NCI-H446 treated with DMSO at 0.1 percent for 48 hours (cell line): Measurements from ENCODE around the gene MFNG.

Source experiments
- DNase-seq: peaks from one replicate; lab custom pipeline; 2025; lab: John Stamatoyannopoulos, UW

The MFNG gene

DNA sequence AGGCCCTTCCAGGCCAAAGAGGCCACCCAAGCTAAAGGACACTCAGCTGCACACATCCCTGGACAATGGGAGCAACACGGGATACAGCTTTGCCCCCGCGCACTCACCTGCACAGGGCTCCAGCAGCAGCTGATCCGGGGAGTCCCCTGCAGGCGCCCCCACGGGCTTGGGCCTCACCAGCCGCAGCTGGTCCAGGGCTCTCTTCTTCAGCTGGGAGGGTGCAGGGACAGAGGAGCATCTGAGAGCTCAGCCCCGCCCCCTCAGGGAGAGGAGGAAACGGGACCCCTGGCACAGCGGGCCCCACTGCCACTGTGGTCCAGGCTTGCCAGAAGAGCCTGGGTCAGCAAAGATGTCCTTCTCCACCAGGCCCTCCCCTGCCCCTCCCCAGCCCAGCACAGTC is 7.8 kb upstream of the MFNG start:
- DNase-seq: no peak

DNA sequence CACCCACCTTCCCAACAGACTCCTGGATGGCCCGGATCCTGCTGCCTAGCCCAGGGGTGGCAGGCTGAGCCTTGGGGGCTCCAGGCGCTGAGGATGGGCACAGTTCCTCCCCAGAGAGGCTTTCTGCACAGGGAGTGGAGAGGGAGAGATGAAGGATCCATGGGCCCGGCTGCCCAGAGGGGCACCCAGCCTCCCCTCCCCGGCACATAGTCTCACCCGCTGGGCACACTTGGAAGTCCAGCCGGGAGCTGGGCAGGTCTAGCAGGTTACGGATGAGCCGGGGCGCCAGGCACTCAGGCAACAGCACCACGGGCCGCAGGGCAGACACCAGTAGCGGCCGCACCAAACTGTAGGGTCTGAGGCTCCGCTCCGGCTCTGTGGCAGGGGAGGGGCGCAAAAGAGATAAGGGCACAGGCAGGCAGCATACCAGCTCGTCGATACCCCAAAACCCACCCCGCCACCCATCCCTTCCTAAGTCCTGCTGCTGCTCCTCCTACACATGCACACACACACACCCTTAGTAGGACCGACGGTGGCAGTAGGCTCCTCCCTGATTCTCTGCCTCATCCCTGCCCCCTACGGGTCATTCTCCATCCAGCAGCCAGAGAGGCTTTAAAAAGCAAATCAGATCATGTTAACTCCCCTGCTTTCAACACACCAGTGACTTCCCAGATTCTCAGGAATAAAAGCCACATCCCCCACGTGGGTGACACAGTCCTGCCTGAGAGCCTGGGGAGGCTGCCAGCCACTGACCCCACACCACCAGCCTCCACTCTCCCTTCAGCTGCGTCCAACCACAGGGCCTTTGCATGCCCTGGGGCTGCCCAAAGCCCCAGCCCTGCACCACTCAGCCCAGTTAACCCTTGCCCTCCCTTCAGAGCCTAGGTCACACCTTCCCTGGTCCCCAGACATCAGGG is 6.5 kb upstream of the MFNG start:
- DNase-seq: no peak

DNA sequence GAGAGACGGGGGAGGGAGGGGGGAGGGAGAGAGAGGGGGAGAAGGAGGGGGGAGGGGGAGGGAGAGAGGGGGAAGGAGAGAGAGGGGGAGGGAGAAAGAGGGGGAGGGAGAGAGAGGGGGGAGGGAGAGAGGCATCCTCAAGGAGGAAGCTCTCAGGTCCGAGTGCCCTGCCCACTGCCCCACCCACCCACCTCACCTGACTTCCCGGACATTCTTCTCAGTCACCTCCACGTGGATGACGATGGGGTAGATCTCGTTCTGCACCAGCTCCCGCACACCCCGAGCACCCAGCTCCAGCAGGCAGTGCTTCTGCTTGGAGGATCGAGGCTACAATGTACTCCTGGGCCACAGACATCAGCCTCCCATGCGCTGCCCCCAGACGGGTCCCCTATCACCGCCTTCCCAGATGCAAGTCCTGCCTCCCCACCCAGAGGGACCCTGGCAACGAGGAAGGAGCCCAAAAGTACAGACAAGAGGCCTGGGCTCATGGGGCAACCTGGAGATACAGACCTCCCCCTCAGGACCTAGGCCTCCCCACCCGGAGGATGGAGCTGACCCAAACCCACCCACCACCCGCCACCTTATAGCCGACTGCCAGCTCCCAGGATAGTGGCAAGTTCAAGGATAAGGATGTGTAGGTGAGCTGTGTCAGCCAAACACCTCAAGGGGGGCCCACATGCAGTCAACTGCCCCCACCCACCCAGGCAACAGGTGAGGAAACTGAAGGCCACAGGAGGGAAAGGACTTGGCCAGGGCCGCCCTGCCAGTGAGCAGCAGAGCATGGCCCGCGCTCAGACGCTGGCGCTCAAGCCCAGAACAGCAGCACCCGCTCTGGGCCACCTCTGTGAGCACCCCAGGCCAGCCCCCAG is 5.6 kb upstream of the MFNG start:
- DNase-seq: no peak

DNA sequence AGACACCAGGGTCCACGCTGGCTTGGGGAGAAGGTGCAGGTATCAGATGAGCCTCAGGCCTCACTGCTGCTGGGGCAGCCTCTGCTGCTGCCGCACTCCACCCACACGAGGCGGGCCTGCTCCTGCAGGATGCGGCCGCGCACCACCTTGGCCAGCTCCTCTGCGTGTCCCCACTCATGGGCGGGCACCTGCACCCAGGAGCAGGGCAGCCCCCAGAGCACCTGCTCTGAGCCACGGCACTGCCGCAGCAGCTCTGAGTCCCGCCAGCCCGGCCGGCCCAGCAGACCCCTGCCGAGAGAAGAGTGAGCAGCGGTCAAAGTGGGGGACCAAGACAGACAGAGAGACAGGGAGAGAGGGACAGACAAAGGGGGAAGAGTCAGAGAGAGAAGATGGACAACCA is 4.9 kb upstream of the MFNG start:
- no peak for DNase-seq

DNA sequence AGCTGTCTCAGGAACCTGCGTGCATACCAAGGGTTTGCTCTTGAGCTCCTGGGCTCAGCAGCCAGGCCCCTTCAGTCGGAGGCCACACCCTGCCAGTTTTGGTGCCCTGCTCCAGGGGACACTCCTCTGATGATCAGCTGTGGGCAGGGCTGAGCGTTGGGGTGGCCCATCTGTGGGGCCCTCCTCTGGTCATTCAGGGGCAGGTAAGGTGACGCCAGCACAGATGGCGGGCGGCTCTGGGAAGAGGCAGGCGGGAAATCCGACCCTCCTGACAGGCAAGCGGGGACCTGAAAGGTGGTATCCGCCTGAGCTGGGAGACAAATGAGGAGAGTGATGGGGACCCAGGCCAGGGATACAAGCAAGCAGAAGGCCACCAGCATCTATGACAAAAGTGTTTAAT is 3.8 kb upstream of the MFNG start:
- no peak for DNase-seq

DNA sequence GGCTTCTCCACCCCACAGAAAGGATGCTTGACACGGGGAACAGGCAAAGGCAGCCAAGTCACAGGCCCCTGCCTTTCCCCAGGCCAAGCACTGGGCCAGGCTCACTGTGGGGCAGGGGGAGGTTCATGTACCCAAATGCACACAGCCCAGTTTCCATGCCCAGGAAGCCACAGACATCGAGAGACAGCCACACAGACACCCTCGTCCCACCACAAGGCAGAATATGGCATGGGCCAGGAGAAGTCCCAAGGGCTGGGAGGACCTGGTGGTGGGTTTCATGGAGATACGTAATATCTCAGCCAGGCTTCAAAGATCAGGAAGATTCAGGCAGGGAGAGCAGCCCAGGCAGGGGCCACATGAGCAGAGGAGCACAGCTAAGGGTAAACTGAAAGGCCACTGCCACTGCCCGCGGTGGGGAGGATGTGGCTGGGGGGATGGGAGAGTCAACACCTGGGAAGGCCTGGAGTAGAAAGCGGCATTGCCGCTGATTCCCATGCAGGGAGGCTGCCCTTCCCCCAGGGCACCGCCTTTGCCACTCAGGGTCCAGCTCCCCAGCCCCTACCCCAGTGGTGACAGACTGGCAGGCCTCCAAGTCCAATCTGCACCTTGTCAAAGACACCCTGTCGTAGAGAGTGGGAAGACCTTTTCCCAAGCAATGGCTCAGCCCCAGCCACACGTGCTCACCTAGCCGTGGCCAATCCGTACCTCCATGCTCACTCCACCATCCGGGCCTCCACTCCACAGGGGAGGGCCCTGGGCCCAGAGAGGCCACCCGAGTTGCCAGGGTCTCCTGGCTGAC is 2.4 kb upstream of the MFNG start:
- no peak for DNase-seq

DNA sequence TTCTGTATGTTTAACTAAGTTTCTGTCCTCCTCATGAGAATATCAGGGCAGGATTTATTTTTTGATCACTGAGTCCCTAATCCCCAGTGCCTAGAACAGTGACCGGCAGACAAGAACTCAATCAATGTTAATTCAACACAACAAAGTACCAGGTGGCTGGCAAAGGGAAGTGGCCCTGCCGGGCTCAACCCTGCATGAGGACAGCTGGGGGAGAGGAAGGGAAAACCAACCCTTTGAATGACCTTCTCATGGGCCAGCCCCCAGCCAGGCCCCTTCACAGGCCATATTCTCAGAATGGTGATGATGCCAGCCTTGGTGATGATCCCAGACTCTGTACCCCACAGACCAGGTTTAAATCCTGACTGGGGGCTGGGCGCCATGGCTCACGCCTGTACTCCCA is 1.4 kb upstream of the MFNG start:
- no peak for DNase-seq

DNA sequence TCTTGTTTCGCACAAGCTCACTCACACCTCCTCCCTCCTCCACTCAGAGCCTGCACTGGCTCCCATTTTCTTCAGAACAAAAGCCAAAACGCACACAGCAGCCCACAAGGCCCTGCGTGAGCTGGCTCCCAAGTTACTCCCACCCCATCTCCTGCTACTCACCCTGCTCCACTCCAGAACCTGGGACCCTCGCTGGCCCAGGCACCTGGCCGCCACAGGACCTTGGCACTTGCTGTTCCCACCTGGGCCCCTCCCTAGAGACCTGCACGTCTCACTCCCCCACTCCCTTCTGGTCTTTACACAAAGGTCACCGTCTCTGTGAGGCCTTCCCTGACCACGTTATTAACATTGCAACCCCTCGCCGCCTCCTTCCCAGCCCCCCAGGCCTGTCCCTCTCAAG is 945 bp upstream of the MFNG start:
- DNase-seq: no peak

DNA sequence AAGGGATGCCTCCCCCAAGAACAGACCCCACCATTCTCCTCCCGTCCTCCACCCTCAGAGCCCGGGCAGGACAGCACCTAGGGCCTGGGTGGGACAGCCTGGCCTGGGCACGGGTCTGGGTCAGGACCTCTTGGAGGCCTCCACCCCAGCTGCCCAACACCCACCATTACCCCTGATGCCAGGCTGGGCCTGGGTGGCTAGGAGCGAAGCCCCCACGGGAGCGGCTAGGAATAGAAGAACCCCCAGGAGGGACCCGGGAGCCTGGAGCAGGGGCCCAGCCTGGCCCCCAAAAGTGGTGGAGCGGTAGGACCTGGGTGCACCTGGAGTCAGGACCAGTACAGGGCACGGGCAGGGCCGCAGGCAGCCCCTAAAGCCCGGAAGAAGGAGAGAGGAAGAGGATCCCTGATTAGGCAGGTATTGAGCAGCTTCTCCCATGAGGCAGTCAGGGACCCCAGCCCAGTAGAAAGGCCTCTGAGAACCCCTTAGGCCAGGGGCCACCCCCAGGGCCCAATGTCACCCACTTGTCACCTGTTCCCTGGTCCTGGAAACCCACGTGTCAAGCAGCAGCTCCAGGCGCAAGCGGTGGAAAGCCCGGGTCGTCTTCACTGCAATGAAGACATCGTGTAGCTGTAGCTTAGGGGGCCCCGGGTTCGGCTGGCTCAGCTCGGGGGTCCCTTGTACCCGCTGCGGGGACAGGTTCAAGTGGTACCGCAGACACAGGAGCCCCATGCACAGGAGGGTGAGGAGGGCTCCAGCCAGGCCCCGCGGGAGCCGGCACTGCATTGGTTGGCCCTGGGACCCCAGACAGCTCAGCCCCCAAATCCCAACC is 575 bp downstream of the MFNG start:
- no peak for DNase-seq

DNA sequence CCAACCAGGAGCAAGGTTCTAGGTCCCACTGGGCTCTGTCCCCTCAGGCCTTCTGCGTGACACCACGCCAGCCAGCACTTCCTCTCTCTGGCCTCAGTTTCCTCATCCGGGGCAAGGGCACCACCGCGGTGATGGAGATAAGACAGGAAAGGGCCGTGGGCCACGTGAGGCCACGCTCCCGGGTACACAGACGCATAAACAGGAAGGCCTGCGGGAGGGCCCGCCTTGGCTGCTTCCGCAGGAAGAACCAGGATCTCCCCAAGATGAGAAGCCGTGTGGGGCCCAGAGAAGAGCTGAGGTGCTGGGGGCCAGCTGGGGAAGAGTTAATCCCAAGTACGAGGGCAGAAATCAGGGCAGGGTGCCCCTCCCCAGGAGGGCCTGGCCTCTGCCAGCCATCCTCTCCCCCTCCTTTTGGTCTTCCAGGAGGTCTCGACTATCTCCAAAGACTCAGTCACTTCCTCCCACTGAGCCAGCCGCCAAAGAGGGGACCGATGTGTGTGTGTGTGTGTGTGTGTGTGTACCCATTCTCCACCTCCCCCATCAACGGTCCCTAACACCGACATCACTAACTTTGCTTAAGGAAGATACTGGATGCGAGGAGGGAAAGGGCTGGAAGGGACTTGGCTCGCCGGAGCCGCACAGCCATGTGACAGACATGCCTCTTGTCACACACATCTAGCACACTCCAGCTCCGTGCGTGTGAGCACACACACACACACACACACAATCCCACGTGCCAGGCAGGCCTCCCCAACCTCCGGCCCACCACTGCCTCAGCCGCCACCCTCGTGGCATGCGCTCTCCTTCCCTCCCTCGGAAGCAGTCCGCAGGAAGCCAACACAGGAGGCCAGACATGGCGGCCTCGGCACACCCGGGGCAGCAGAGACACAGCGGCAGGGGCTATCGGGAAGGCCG is 1.4 kb downstream of the MFNG start:
- no peak for DNase-seq

DNA sequence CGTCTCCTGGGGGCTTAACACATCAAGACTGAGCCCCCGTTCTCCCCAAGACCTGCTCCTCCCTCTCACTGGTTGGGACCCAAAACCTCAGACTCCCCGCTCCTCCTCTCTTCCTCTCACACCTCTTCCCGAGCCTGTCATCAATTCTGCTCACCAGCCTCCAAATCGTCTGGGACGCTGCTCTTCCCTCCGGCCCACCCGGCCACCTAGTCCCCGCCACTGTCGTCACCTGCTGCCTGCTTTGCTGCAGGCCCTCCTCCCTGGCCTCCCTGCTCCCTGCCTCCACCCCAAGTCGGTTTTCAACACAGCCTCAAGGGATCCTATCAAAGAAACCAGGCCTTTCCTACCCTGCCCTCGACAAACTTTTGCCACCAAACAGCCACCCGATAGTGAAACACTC is 3.1 kb downstream of the MFNG start:
- no peak for DNase-seq

DNA sequence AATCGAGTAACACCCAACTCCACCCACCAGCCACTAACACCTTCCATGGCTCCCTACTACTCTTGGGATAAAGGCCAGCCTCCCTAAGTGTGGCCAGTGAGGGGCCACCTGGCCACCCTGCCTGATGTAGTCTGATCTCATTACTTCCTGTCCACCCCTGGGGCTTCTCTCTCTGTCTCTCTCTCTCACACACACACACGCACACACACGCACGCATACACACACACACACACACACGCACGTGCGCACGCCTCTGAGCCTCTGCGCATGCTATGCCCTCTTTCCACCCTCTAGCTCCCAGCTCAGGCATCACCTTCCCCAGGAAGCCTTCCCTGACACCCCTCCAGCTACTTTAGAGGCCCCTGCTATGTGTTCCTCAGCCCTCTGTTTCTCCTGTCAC is 3.9 kb downstream of the MFNG start:
- no peak for DNase-seq

DNA sequence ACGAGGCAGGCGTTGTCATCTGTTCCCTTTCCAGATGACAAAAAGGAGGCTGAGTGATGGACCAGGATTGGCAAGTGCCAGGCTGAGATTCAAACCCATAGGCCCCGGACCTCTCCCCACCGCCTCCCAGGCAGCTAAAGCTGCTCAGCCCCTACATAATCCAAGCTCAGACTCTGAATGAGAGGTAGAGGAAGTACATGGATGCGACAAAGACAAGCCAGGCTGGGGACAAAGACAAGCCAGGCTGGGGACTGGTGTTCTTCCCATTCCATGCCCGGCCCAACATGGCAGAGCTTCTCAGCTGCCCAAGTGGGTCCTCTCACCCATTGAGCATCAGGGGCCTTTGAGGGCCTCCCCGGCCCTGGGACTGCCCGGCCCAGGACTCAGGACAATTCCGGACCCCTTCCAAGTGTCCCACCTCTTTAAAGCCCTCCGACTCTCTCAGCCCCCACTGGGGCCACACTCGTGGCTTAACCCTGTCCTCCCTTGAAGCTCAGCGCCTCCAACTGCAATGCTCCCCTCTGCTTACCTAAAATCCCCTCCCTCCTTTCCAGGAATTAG is 4.8 kb downstream of the MFNG start:
- no peak for DNase-seq

DNA sequence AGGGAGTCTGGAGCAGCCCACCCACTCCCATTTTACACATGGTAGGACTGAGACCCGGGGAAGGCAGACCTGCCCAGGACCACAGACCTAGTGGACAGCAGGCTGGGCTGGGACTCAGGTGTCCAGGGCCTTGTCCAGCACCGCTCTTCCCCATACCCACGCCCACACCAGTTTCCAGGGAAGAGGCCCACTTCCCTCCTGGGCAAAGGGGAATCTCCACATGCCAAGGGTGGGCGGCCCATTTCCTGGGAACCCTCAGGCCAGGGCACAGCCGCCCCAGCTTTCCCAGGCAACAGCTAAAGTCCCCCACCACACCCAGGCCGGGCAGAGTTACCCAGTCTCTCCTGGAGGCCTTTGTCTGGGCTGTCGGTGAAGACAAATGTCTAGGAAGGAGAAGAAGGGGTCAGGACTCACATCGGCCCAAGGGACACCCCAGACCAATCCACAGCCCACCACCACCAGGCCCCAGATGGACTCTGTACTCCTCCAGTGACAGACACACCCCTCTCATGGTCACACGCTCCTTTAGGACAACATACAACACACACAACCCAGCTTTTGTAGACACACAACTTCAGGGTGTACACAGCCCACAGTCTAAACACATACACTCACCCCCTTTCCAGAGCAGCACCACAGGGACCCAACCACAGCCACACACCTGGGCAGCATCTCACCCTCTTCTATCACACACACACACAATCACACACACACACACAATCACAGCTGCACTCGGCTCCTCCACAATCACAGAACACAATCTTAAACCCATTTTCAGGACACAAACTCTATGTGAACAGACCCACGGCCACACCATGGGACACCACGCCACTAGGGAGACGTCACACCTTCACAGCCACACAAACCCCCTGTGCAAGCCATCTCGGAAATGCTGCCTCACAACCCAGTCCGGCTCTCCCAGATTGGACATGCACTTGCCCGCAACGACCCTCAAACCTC is 5.5 kb downstream of the MFNG start:
- DNase-seq: no peak

DNA sequence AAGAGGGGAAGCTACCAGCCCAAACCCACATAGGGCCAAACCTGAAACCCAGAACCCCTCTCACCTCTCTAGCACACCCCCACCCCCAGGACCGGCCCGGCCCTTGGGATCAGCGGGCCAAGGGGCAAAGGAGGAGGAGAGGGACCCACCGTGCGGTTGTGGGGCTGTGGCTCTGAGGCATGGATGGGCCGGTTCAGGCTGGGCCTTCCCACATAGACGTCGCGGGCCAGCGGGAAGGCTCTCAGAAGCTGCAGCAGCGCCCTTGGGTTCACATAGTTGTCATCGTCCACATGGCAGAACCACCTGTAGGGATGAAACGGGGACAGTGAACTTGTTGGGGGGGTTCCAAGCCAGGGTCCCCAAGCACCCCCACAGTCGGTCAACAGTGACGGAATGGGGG is 7.0 kb downstream of the MFNG start:
- DNase-seq: no peak

DNA sequence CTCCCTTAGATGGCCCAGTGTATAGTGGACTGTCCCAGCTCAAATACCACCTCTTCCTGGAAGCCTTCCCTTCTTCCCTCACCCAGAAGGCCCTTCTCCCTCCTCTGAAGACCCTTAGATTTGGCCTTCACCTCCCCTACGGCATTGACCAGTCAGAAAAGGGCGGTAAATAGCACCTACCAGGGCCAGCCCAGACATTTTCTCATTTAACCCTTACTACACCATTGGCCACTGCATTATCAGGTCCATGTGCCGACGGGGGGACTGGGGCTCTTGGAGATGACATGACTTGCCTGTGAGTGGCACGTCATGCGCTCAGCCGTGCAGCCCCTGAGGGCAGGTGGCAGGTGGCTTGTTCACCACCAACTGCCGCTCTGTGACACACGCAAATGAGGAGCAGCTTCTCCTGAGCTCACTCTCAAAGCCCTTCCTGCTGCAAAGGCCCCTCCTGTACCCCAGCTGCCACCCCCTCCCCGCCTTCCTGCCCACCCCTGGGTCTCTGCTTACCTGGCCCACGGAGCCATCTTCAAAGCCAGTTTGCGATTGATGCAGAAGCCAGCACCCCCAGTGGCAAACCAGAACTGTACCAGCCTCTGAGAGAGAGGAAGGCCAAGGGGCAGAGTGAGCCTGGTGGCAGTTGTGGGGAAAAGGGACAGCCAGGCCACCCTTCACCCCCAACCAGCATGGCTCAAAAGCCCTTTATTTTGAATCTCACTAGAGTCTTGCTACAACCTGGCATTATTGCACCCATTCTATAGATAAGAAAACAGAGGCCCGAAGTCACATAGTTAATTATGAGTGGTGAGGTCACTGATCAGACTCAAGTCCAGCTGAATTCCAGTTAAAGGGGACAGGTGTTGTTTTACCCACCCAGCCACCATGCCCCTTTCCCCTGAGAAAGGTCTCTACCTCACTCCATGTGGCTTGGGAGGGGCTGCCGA is 9.5 kb downstream of the MFNG start:
- no peak for DNase-seq

DNA sequence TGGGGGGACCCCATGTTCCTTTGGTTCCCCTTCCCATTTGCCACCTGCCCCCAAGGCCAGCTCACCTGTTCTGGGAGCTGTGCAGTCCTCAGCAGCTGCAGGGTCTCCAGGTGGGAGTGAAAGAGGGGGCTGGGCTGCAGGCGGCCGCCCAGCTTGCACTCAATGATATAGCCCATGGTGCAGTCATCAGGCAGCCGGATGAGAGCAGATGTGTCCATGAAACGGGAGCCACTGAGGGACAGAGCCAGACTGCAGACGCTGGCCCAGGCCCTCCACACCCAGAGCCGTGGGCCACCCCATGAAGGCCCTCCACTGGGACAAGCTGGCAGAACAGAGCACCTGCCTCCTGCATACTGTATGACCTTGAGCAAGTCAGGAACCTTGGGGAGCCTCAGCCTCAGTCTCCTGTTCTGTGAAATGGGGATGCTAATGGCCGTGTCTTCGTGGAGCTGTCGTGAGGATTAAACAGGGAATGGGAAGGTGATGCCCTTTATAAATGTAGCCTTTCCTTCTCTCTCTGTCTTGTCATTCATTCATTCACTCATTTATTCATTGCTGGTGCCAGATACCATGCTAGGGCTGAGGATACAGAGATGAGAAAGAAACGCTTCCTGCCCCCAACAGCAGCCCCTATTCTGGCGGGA is 11.6 kb downstream of the MFNG start:
- no peak for DNase-seq
